Spleen (tissue), 11 donors: Measurements from ENCODE around the gene FAHD1. TPM values are rescaled to one million over a fixed set of nuclear protein-coding genes. Genes with fewer than 3 reads are reported as not detected.

Experiments
- DNase-seq: peaks from one replicate; pipeline ENCODE4 v3.0.0-alpha.2; 2020
- H3K27ac ChIP-seq, 8 donors: fragments of 200-600 bp; sonication (generic) in 7 of 8; 1 replicate in 4 of 8; 2 replicates in 4 of 8; pipeline versions ENCODE4 v1.5.0 to v1.8.0; 2016 to 2021; ENCODE audit warnings: inconsistent platforms in 4 of 8, mild to moderate bottlenecking in 4 of 8, moderate library complexity in 1 of 8
- H3K27me3 ChIP-seq, 7 donors: fragments of 200-600 bp; sonication (generic) in 6 of 7; replicated peaks in 1 of 7; 1 replicate in 4 of 7; 2 replicates in 3 of 7; pipeline versions ENCODE4 v1.5.0 to v1.8.0; 2016 to 2021; ENCODE audit warnings: inconsistent platforms in 3 of 7, mild to moderate bottlenecking in 1 of 7
- H3K36me3 ChIP-seq, 6 donors: fragments of 200-600 bp; sonication (generic) in 5 of 6; 1 replicate in 4 of 6; 2 replicates in 2 of 6; pipeline versions ENCODE4 v1.5.0 to v1.8.0; 2016 to 2021; ENCODE audit warnings: inconsistent platforms in 2 of 6
- H3K4me1 ChIP-seq, 6 donors: fragments of 200-600 bp; sonication (generic) in 5 of 6; 1 replicate in 3 of 6; 2 replicates in 3 of 6; pipeline versions ENCODE4 v1.5.0 to v1.8.0; 2016 to 2021; ENCODE audit warnings: inconsistent platforms in 3 of 6
- H3K4me3 ChIP-seq, 8 donors: fragments of 200-600 bp; sonication (generic) in 7 of 8; 1 replicate in 4 of 8; 2 replicates in 4 of 8; pipeline versions ENCODE4 v1.5.0 to v1.8.0; 2016 to 2021; ENCODE audit warnings: inconsistent platforms in 4 of 8, mild to moderate bottlenecking in 4 of 8, moderate library complexity in 2 of 8
- H3K9me3 ChIP-seq, 8 donors: fragments of 200-600 bp; sonication (generic) in 7 of 8; 1 replicate in 4 of 8; 2 replicates in 4 of 8; pipeline versions ENCODE4 v1.5.0 to v1.8.0; 2016 to 2021; ENCODE audit warnings: inconsistent platforms in 4 of 8
- CTCF ChIP-seq, 11 experiments: fragments of 200-600 bp in 7 of 11; fragments of 450-650 bp in 4 of 11; sonication (generic) in 4 of 11; IDR thresholded peaks in 8 of 11; conservative IDR thresholded peaks in 3 of 11; 1 replicate in 7 of 11; 2 replicates in 4 of 11; pipeline versions ENCODE4 v1.4.0 to v1.8.0; 2016 to 2021; ENCODE audit warnings: antibody characterized with exemption in 11 of 11, inconsistent platforms in 4 of 11, mild to moderate bottlenecking in 1 of 11
- POLR2A ChIP-seq, 3 donors: fragments of 450-650 bp; IDR thresholded peaks; one replicate each; pipeline ENCODE4 v1.5.1; 2017; ENCODE audit warnings: antibody characterized with exemption in 3 of 3, mild to moderate bottlenecking in 1 of 3
- POLR2AphosphoS5 ChIP-seq, 3 donors: sonication (generic); formaldehyde crosslinking; IDR thresholded peaks; one replicate each; pipeline ENCODE4 v1.5.1; 2017; ENCODE audit warnings: antibody characterized with exemption in 3 of 3
- WGBS, 5 donors: extraction: QIAGEN DNeasy Blood & Tissue Kit in 3 of 5; methylation state at CpG; one replicate each; pipeline versions ENCODE4 v1.1.5 to v1.1.7; 2013 to 2018; 5-methylcytosine and 5-hydroxymethylcytosine counted together
- intact Hi-C: fragments of 100-400 bp; cut with DNase I; formaldehyde crosslinking; loops from one replicate; pipeline ENCODE4 v1.15.0; 2023; ENCODE audit warnings: low total_unique reads
- polyA plus RNA-seq, 3 donors: library from polyadenylated mRNA; stranded (reverse); fragments of 200-250 nt; gene quantifications; one replicate each; pipeline ENCODE4 v1.2.1, GENCODE V29; 2013
- total RNA-seq, 7 donors: library from RNA; depleted of rRNA in 3 of 7; stranded (reverse); fragments of >200 nt in 3 of 7; fragmentation: NEBNext Ultra II Directional in 4 of 7; extraction: Animal tissue kit (Norgen Biotek cat#: 25700) in 4 of 7; gene quantifications; one replicate each; pipeline versions ENCODE4 v1.1.0 to v1.2.1, GENCODE V29; 2016 to 2021
- donor health status: healthy with polysubstance abuse.
- donor health status: DM: no; HTN: no; CAD: no; lungs with moderate emphysema.
- donor health status: DM: no; HTN: no; CAD: no.
- donor health status: Bipolar disorder and iron deficiency.
- donor health status: healthy.
- donor health status: DM: no; HTN: no; CAD: no.
- donor health status: DM: yes; HTN: yes; CAD: no.

Gene FAHD1
- total and polyA plus RNA-seq, 10 donors: 9.5 to 34.9 (median 16.6) TPM

- Histone ChIP-seq H3K9me3 (no peaks in the 10 kb centered on the region), H3K4me1 (peaks cover 21 to 34% (median 32%) of the 10 kb centered on the region in 6 donors), H3K4me3 (no peak overlapping the region), H3K36me3 (peaks cover 0 to 23% (median 7%) of the 10 kb centered on the region in 6 donors), H3K27ac (no peak overlapping the region), H3K27me3 (no peaks in the 10 kb centered on the region)
- intact Hi-C loops: no loop called here
- 86 to 94% (median 88%) methylated on average over 16 to 19 of the region's 19 CpGs for WGBS, 5 donors
- TF ChIP-seq POLR2AphosphoS5 (IDR thresholded peaks at IDR 0.05) (no peak), POLR2A (IDR thresholded peaks at IDR 0.05) (no peak), CTCF (IDR thresholded peaks at IDR 0.05 in 8 of 11, conservative IDR thresholded peaks at IDR 0.05 in 3 of 11) (no peak)
- DNase-seq: peak; percentile 38
Measured at GRCh38 chr16:1831186-1832075, 4.4 kb downstream of the FAHD1 start.

GRCh38 chr16:1832838-1833454 lies 5.9 kb downstream of the FAHD1 start:
- Histone ChIP-seq H3K4me1 (peaks cover 18 to 27% (median 23%) of the 10 kb centered on the region in 6 donors), H3K36me3 (peaks cover 0 to 23% (median 7%) of the 10 kb centered on the region in 6 donors), H3K9me3 (no peaks in the 10 kb centered on the region), H3K27me3 (no peaks in the 10 kb centered on the region), H3K27ac (no peak overlapping the region), H3K4me3 (no peak overlapping the region)
- intact Hi-C loops: no loop called here
- peak; percentile 18 for DNase-seq
- WGBS, 5 donors: 72 to 88% (median 83%) methylated on average over 9 of the region's 9 CpGs
- no peak for TF ChIP-seq POLR2AphosphoS5 (IDR thresholded peaks at IDR 0.05)
- TF ChIP-seq CTCF (IDR thresholded peaks at IDR 0.05 in 8 of 11, conservative IDR thresholded peaks at IDR 0.05 in 3 of 11): no peak
- no peak for TF ChIP-seq POLR2A (IDR thresholded peaks at IDR 0.05)

GRCh38 chr16:1834096-1834495 lies 7.1 kb downstream of the FAHD1 start:
- Histone ChIP-seq H3K9me3 (no peaks in the 10 kb centered on the region), H3K27me3 (no peaks in the 10 kb centered on the region), H3K27ac (no peak overlapping the region), H3K4me3 (no peak overlapping the region), H3K36me3 (peaks cover 0 to 20% (median 7%) of the 10 kb centered on the region in 6 donors), H3K4me1 (peaks cover 7 to 16% (median 12%) of the 10 kb centered on the region in 6 donors)
- intact Hi-C loops: no loop called here
- no peak for TF ChIP-seq POLR2AphosphoS5 (IDR thresholded peaks at IDR 0.05)
- TF ChIP-seq POLR2A (IDR thresholded peaks at IDR 0.05): no peak
- no peak for TF ChIP-seq CTCF (IDR thresholded peaks at IDR 0.05 in 8 of 11, conservative IDR thresholded peaks at IDR 0.05 in 3 of 11)
- DNase-seq: no peak
- WGBS, 5 donors: 84 to 93% (median 90%) methylated on average over 5 of the region's 5 CpGs

GRCh38 chr16:1839554-1839953 lies 12.5 kb downstream of the FAHD1 start:
- intact Hi-C loops: no loop called here
- TF ChIP-seq CTCF (IDR thresholded peaks at IDR 0.05 in 8 of 11, conservative IDR thresholded peaks at IDR 0.05 in 3 of 11) (no peak), POLR2AphosphoS5 (IDR thresholded peaks at IDR 0.05) (no peak), POLR2A (IDR thresholded peaks at IDR 0.05) (no peak)
- no peaks in the 10 kb centered on the region for H3K9me3 ChIP-seq
- peaks cover 0 to 8% (median 0%) of the 10 kb centered on the region in 6 donors for H3K36me3 ChIP-seq
- H3K4me1 ChIP-seq: no peaks in the 10 kb centered on the region
- H3K27me3 ChIP-seq: no peaks in the 10 kb centered on the region
- H3K4me3 ChIP-seq: no peak overlapping the region
- H3K27ac ChIP-seq: no peak overlapping the region
- DNase-seq: no peak
- 72 to 85% (median 80%) methylated on average over 9 of the region's 9 CpGs for WGBS, 5 donors
